HCT116 (cell line): ENCODE results near the gene RAB38.

Experiments used
- CBX3 ChIP-seq: IDR thresholded peaks from 2 replicates; pipeline ENCODE4 v1.6.1; 2012; ENCODE audit warnings: low read depth
- EGR1 ChIP-seq: IDR thresholded peaks from 2 replicates; pipeline ENCODE4 v1.6.1; 2012; ENCODE audit warnings: low read depth
- EZH2 ChIP-seq: fragments of 200-600 bp; sonication (generic); IDR thresholded peaks from 2 replicates; pipeline ENCODE4 v1.6.1; 2017; ENCODE audit warnings: antibody characterized with exemption, mixed run types
- TCF7L2 ChIP-seq: IDR thresholded peaks from 2 replicates; pipeline ENCODE4 v1.7.0; 2011; ENCODE audit warnings: borderline replicate concordance, inconsistent platforms; ENCODE audit not compliant: insufficient read depth, insufficient read length; ENCODE audit errors: extremely low read depth

DNA sequence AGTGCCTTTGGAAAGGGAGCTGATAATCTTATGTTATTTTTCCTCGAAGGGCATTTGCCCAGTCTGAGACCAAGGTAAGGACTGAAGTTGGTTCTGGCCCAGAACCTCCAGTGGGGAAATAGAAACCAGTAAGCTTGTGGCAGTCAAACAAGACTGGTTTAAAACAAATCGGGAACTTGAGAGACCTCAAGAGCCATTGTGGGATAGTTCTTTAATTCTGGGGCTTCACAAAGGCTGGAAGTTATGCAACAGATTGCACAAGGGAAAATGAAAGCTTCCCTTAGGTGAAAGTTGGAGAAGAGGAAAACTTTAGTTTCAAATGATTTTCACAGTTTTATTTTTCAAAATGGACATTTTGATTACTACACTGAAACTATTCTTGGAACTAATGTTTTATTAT lies 33.5 kb upstream of the RAB38 start:
- TF ChIP-seq TCF7L2 (no peak), CBX3 (no peak), EZH2 (no peak), EGR1 (no peak)
